HepG2 (cell line): ENCODE measurements around the gene A3GALT2. TPM values are rescaled to one million over a fixed set of nuclear protein-coding genes. Genes with fewer than 3 reads are reported as not detected.

ENCODE experiments used
- HNRNPK ChIP-seq: fragments of 200-400 bp; formaldehyde crosslinking; IDR thresholded peaks from 2 replicates; pipeline ENCODE4 v1.6.1; 2018; ENCODE audit warnings: low read length, low read depth, moderate library complexity, mild to moderate bottlenecking; ENCODE audit not compliant: poor library complexity, severe bottlenecking
- MAZ ChIP-seq, 2 experiments: sonication (generic) in 1 of 2; formaldehyde crosslinking in 1 of 2; IDR thresholded peaks; 2 replicates each; pipeline versions ENCODE4 v1.5.0 to v1.6.1; 2012 to 2020; ENCODE audit warnings: low read depth in 2 of 2, mild to moderate bottlenecking in 2 of 2, borderline replicate concordance in 1 of 2, improper control_type of control experiment in 1 of 2, low read length in 1 of 2, missing genetic modification reagents in 1 of 2, moderate library complexity in 1 of 2
- MXD4 ChIP-seq: IDR thresholded peaks from 2 replicates; pipeline ENCODE4 v1.6.1; 2016; ENCODE audit warnings: mild to moderate bottlenecking, missing biosample characterization, missing genetic modification reagents
- NONO ChIP-seq, 2 experiments: fragments of 450-650 bp in 1 of 2; sonication (generic) in 1 of 2; formaldehyde crosslinking in 1 of 2; IDR thresholded peaks in 1 of 2; conservative IDR thresholded peaks in 1 of 2; 2 replicates each; pipeline versions ENCODE4 v1.6.1 to v1.8.0; 2017 to 2022; ENCODE audit warnings: mild to moderate bottlenecking in 1 of 2, missing genetic modification reagents in 1 of 2, moderate library complexity in 1 of 2
- POLR2A ChIP-seq, 2 experiments: IDR thresholded peaks; 2 replicates each; pipeline ENCODE4 v1.6.1; 2011; ENCODE audit warnings: low read depth in 2 of 2, low read length in 2 of 2, mild to moderate bottlenecking in 1 of 2, moderate library complexity in 1 of 2; ENCODE audit not compliant: insufficient read depth in 1 of 2
- REXO4 ChIP-seq: sonication (generic); formaldehyde crosslinking; IDR thresholded peaks from 2 replicates; pipeline ENCODE4 v1.8.0; 2022; ENCODE audit warnings: missing genetic modification reagents, mild to moderate bottlenecking, borderline replicate concordance
- SOX13 ChIP-seq, 3 experiments: fragments of 450-650 bp in 1 of 3; sonication (generic) in 1 of 3; formaldehyde crosslinking in 1 of 3; IDR thresholded peaks in 2 of 3; conservative IDR thresholded peaks in 1 of 3; 2 replicates each; pipeline versions ENCODE4 v1.5.0 to v1.6.1; 2016 to 2020; ENCODE audit warnings: antibody characterized with exemption in 1 of 3, mild to moderate bottlenecking in 1 of 3, missing compliant biosample characterization in 1 of 3, missing genetic modification reagents in 1 of 3, moderate library complexity in 1 of 3
- SYNCRIP ChIP-seq: fragments of 200-400 bp; formaldehyde crosslinking; IDR thresholded peaks from 2 replicates; pipeline ENCODE4 v1.6.1; 2018; ENCODE audit warnings: mild to moderate bottlenecking, low read depth, low read length; ENCODE audit not compliant: insufficient read depth
- ZNF20 ChIP-seq: sonication (generic); formaldehyde crosslinking; IDR thresholded peaks from 2 replicates; pipeline ENCODE4 v1.4.0; 2020; ENCODE audit warnings: mild to moderate bottlenecking, moderate library complexity, missing genetic modification reagents
- ZNF747 ChIP-seq: sonication (generic); formaldehyde crosslinking; IDR thresholded peaks from 2 replicates; pipeline ENCODE4 v1.8.1; 2023; ENCODE audit warnings: missing genetic modification reagents, mild to moderate bottlenecking, borderline replicate concordance
- polyA plus RNA-seq, 8 experiments: library from polyadenylated mRNA; depleted of rRNA in 3 of 8; stranded (reverse) in 7 of 8; unstranded in 1 of 8; fragments of >200 nt; fragmentation: Illumina TruSeq in 4 of 8; extraction: Trizol in 4 of 8; gene quantifications; 2 replicates each; pipeline versions ENCODE4 v1.2.1 to v1.2.3, GENCODE V29; 2011 to 2016; ENCODE audit warnings: low read depth in 4 of 8, missing spikeins in 1 of 8, mixed read lengths in 1 of 8; ENCODE audit not compliant: insufficient read depth in 1 of 8
- total RNA-seq, 5 experiments: library from RNA; depleted of rRNA; stranded (reverse); fragments of >200 nt; fragmentation: Illumina TruSeq; extraction: Trizol; gene quantifications; 2 replicates each; pipeline ENCODE4 v1.2.3, GENCODE V29; 2016; ENCODE audit warnings: low read depth in 1 of 5
- TF ChIP-seq, protein P1 (sequence below): sonication (generic); IDR thresholded peaks from 2 replicates; pipeline ENCODE4 v1.6.1; 2016; ENCODE audit warnings: low read depth, borderline replicate concordance
- TF ChIP-seq, protein P2 (sequence below): sonication (generic); formaldehyde crosslinking; IDR thresholded peaks from 2 replicates; pipeline ENCODE4 v1.5.1; 2020; ENCODE audit warnings: mild to moderate bottlenecking, moderate library complexity, missing genetic modification reagents
- TF ChIP-seq, protein P3 (sequence below): sonication (generic); formaldehyde crosslinking; IDR thresholded peaks from 2 replicates; pipeline ENCODE4 v1.8.0; 2022; ENCODE audit warnings: missing genetic modification reagents, low read depth, mild to moderate bottlenecking, borderline replicate concordance
- TF ChIP-seq, protein P4 (sequence below): IDR thresholded peaks from 2 replicates; pipeline ENCODE4 v1.6.1; 2016

Gene A3GALT2
- total and polyA plus RNA-seq, 2 of the 13 experiments (the other 11 are each of a cell fraction or from before 2014, with no cell fraction given) = not detected

DNA sequence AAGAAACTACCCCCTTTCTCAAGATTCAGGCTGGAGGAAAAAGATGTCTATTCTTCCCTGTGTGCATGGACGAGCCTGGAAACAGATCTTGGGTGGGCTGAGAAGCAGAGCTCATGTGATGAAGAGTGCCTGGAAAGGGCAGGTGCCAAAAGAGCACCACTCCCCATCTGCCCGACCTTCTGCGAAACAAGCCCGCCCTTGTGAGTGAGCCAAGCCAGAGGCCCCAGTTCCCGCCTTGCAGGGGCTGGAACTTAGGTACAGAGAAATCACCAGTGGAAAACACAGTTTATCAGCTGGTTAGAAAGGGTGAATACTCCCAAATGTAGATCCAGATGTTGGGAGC is 26.7 kb upstream of the A3GALT2 start (continued):
- no peak for TF ChIP-seq HNRNPK
- TF ChIP-seq ZNF747 (CRISPR knock-in tag) = 0 out of 2 replicates have a peak, but pooled peaks have one; percentile 33
- TF ChIP-seq, protein P1, sequence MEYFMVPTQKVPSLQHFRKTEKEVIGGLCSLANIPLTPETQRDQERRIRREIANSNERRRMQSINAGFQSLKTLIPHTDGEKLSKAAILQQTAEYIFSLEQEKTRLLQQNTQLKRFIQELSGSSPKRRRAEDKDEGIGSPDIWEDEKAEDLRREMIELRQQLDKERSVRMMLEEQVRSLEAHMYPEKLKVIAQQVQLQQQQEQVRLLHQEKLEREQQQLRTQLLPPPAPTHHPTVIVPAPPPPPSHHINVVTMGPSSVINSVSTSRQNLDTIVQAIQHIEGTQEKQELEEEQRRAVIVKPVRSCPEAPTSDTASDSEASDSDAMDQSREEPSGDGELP = peak; percentile 6; the same call in 1 of the 2 replicates
- TF ChIP-seq POLR2A (IDR thresholded peaks at IDR 0.05; ENCODE audit: insufficient read depth in 1 of 2, low read depth in 2 of 2, low read length in 2 of 2) = 0 out of 4 replicates have a peak, but pooled peaks have one; percentile 5 to 9
- TF ChIP-seq, protein P2, sequence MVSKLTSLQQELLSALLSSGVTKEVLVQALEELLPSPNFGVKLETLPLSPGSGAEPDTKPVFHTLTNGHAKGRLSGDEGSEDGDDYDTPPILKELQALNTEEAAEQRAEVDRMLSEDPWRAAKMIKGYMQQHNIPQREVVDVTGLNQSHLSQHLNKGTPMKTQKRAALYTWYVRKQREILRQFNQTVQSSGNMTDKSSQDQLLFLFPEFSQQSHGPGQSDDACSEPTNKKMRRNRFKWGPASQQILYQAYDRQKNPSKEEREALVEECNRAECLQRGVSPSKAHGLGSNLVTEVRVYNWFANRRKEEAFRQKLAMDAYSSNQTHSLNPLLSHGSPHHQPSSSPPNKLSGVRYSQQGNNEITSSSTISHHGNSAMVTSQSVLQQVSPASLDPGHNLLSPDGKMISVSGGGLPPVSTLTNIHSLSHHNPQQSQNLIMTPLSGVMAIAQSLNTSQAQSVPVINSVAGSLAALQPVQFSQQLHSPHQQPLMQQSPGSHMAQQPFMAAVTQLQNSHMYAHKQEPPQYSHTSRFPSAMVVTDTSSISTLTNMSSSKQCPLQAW (CRISPR knock-in tag) = 0 out of 2 replicates have a peak, but pooled peaks have one; percentile 6
- TF ChIP-seq SYNCRIP = no peak
- TF ChIP-seq, protein P3, sequence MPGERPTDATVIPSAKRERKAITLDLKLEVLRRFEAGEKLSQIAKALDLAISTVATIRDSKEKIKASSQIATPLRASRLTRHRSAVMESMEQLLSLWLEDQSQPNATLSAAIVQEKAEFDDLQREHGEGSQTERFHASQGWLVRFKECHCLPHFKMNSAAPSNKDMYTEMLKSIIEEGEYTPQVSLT = no peak
- no peak for TF ChIP-seq REXO4 (CRISPR knock-in tag)
- TF ChIP-seq, protein P4, sequence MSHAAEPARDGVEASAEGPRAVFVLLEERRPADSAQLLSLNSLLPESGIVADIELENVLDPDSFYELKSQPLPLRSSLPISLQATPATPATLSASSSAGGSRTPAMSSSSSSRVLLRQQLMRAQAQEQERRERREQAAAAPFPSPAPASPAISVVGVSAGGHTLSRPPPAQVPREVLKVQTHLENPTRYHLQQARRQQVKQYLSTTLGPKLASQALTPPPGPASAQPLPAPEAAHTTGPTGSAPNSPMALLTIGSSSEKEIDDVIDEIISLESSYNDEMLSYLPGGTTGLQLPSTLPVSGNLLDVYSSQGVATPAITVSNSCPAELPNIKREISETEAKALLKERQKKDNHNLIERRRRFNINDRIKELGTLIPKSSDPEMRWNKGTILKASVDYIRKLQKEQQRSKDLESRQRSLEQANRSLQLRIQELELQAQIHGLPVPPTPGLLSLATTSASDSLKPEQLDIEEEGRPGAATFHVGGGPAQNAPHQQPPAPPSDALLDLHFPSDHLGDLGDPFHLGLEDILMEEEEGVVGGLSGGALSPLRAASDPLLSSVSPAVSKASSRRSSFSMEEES (CRISPR knock-in tag) = 0 out of 2 replicates have a peak, but pooled peaks have one; percentile 14
- peak; percentile 37; the same call in 1 of the 2 replicates for TF ChIP-seq SOX13 (IDR thresholded peaks at IDR 0.05)
- TF ChIP-seq SOX13 (CRISPR knock-in tag; conservative IDR thresholded peaks at IDR 0.05 in 1 of 2, IDR thresholded peaks at IDR 0.05 in 1 of 2) = no peak
- no peak for TF ChIP-seq NONO (IDR thresholded peaks at IDR 0.05)
- no peak for TF ChIP-seq NONO (CRISPR knock-in tag; conservative IDR thresholded peaks at IDR 0.05)
- TF ChIP-seq MAZ (IDR thresholded peaks at IDR 0.05; ENCODE audit: borderline replicate concordance, low read depth, low read length) = no peak
- peak; percentile 49; the same call in 1 of the 2 replicates for TF ChIP-seq MAZ (CRISPR knock-in tag; IDR thresholded peaks at IDR 0.05; ENCODE audit: low read depth)
- no peak for TF ChIP-seq ZNF20
- peak; percentile 51 for TF ChIP-seq MXD4 (CRISPR knock-in tag)
